HL-60 (cell line): ENCODE results near the gene PSIP1.

Experiments used
- POLR2AphosphoS5 ChIP-seq: IDR thresholded peaks from 2 replicates; pipeline ENCODE4 v1.6.1; 2012; ENCODE audit warnings: low read depth
- TF ChIP-seq, protein P1 (sequence below): IDR thresholded peaks from one replicate; pipeline ENCODE4 v1.5.1; 2011; ENCODE audit warnings: low read length, control low read depth, inconsistent platforms; ENCODE audit not compliant: insufficient read depth
- TF ChIP-seq, protein P2 (sequence below): IDR thresholded peaks from 2 replicates; pipeline ENCODE4 v1.6.1; 2012; ENCODE audit warnings: low read depth; ENCODE audit not compliant: insufficient replicate concordance

DNA sequence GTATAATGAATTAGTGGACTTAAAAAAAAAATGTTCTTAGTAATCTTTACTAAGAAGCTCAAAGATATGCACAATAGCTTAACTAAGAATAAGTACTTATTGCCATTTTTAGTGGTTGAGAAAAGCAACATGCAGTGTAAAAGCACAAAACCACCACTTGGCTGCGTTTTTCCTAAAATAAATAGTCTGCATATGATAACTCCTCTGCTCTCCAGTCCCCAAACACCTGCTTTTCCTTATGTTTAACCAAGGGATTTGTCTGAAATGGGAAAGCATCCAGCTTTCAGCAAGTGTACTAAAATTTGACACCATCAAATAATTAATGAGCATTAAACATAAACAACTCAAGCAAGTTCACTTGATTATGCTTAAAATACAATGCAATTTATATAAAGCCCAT is 41.4 kb downstream of the PSIP1 start:
- TF ChIP-seq, protein P1, sequence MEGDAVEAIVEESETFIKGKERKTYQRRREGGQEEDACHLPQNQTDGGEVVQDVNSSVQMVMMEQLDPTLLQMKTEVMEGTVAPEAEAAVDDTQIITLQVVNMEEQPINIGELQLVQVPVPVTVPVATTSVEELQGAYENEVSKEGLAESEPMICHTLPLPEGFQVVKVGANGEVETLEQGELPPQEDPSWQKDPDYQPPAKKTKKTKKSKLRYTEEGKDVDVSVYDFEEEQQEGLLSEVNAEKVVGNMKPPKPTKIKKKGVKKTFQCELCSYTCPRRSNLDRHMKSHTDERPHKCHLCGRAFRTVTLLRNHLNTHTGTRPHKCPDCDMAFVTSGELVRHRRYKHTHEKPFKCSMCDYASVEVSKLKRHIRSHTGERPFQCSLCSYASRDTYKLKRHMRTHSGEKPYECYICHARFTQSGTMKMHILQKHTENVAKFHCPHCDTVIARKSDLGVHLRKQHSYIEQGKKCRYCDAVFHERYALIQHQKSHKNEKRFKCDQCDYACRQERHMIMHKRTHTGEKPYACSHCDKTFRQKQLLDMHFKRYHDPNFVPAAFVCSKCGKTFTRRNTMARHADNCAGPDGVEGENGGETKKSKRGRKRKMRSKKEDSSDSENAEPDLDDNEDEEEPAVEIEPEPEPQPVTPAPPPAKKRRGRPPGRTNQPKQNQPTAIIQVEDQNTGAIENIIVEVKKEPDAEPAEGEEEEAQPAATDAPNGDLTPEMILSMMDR = no peak
- no peak for TF ChIP-seq POLR2AphosphoS5
- TF ChIP-seq, protein P2, sequence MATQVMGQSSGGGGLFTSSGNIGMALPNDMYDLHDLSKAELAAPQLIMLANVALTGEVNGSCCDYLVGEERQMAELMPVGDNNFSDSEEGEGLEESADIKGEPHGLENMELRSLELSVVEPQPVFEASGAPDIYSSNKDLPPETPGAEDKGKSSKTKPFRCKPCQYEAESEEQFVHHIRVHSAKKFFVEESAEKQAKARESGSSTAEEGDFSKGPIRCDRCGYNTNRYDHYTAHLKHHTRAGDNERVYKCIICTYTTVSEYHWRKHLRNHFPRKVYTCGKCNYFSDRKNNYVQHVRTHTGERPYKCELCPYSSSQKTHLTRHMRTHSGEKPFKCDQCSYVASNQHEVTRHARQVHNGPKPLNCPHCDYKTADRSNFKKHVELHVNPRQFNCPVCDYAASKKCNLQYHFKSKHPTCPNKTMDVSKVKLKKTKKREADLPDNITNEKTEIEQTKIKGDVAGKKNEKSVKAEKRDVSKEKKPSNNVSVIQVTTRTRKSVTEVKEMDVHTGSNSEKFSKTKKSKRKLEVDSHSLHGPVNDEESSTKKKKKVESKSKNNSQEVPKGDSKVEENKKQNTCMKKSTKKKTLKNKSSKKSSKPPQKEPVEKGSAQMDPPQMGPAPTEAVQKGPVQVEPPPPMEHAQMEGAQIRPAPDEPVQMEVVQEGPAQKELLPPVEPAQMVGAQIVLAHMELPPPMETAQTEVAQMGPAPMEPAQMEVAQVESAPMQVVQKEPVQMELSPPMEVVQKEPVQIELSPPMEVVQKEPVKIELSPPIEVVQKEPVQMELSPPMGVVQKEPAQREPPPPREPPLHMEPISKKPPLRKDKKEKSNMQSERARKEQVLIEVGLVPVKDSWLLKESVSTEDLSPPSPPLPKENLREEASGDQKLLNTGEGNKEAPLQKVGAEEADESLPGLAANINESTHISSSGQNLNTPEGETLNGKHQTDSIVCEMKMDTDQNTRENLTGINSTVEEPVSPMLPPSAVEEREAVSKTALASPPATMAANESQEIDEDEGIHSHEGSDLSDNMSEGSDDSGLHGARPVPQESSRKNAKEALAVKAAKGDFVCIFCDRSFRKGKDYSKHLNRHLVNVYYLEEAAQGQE = no peak
